HEK293 (cell line): ENCODE data around the gene PERM1.

Experiments
- CTCF ChIA-PET: fragments of 350-600 bp; formaldehyde crosslinking; extraction: SDS; loops from one replicate; lab custom pipeline; 2021; ENCODE audit warnings: antibody characterized with exemption; lab: Yijun Ruan, JAX
- POLR2A ChIA-PET: fragments of 300-600 bp; formaldehyde crosslinking; extraction: SDS; loops from one replicate; lab custom pipeline; 2020; ENCODE audit warnings: antibody characterized with exemption, inconsistent platforms; lab: Yijun Ruan, JAX
- H3K27ac ChIP-seq: fragments of 200-500 bp; sonication (Bioruptor generic); 2 replicates; pipeline ENCODE4 v1.5.1; 2014; ENCODE audit warnings: low read depth, low read length, control low read depth, inconsistent platforms; ENCODE audit errors: extremely low read depth
- H3K36me3 ChIP-seq, 2 experiments: fragments of 200-500 bp in 1 of 2; sonication (Bioruptor generic) in 1 of 2; 1 replicate in 1 of 2; 2 replicates in 1 of 2; pipeline ENCODE4 v1.5.1; 2014 to 2017; ENCODE audit warnings: inconsistent platforms in 2 of 2, low read length in 2 of 2; ENCODE audit not compliant: control insufficient read depth in 2 of 2, insufficient read depth in 1 of 2
- H3K4me1 ChIP-seq: fragments of 200-500 bp; sonication (Bioruptor generic); 2 replicates; pipeline ENCODE4 v1.5.1; 2014; ENCODE audit warnings: mild to moderate bottlenecking, low read length, inconsistent platforms; ENCODE audit not compliant: control insufficient read depth, insufficient read depth
- H3K4me3 ChIP-seq: 2 replicates; pipeline ENCODE4 v1.5.1; 2011; ENCODE audit warnings: low read depth, mild to moderate bottlenecking, control low read depth, low read length, moderate library complexity
- H3K9me3 ChIP-seq: fragments of 200-500 bp; sonication (Bioruptor generic); 2 replicates; pipeline ENCODE4 v1.5.1; 2014; ENCODE audit warnings: low read depth, low read length, inconsistent platforms; ENCODE audit not compliant: control insufficient read depth, insufficient read depth
- BCL11A ChIP-seq: fragments of 450-650 bp; formaldehyde crosslinking; IDR thresholded peaks from 2 replicates; pipeline ENCODE4 v1.5.1; 2016; ENCODE audit warnings: low read depth, missing biosample characterization, missing genetic modification characterization
- BCL11B ChIP-seq: fragments of 450-650 bp; formaldehyde crosslinking; IDR thresholded peaks from 2 replicates; pipeline ENCODE4 v1.5.1; 2016; ENCODE audit warnings: low read depth, missing biosample characterization, missing genetic modification characterization
- ELK4 ChIP-seq: IDR thresholded peaks from 2 replicates; pipeline ENCODE4 v1.6.1; 2011; ENCODE audit warnings: mild to moderate bottlenecking, low read depth, low read length, borderline replicate concordance
- IKZF3 ChIP-seq: fragments of 450-650 bp; IDR thresholded peaks from 2 replicates; pipeline ENCODE4 v1.5.0; 2018; ENCODE audit warnings: missing biosample characterization, mild to moderate bottlenecking, missing genetic modification characterization, moderate library complexity
- KLF7 ChIP-seq: fragments of 450-650 bp; formaldehyde crosslinking; IDR thresholded peaks from 2 replicates; pipeline ENCODE4 v1.5.1; 2016; ENCODE audit warnings: missing biosample characterization, missing genetic modification characterization, borderline replicate concordance
- OVOL3 ChIP-seq: fragments of 450-650 bp; formaldehyde crosslinking; IDR thresholded peaks from 2 replicates; pipeline ENCODE4 v1.5.1; 2016; ENCODE audit warnings: missing biosample characterization, missing genetic modification characterization
- RBAK ChIP-seq: fragments of 450-650 bp; formaldehyde crosslinking; IDR thresholded peaks from 2 replicates; pipeline ENCODE4 v1.5.1; 2016; ENCODE audit warnings: missing biosample characterization, missing genetic modification characterization
- SP2 ChIP-seq: fragments of 450-650 bp; formaldehyde crosslinking; IDR thresholded peaks from 2 replicates; pipeline ENCODE4 v1.5.1; 2016; ENCODE audit warnings: missing biosample characterization, missing genetic modification characterization
- TRIM28 ChIP-seq: IDR thresholded peaks from 2 replicates; pipeline ENCODE4 v1.6.1; 2011; ENCODE audit warnings: low read length, control low read depth, borderline replicate concordance
- ZBTB10 ChIP-seq: fragments of 450-650 bp; formaldehyde crosslinking; IDR thresholded peaks from 2 replicates; pipeline ENCODE4 v1.5.1; 2016; ENCODE audit warnings: missing biosample characterization, missing genetic modification characterization
- ZBTB8A ChIP-seq: fragments of 450-650 bp; formaldehyde crosslinking; IDR thresholded peaks from 2 replicates; pipeline ENCODE4 v1.5.1; 2016; ENCODE audit warnings: missing biosample characterization, missing genetic modification characterization
- ZIC2 ChIP-seq: fragments of 450-650 bp; formaldehyde crosslinking; IDR thresholded peaks from 2 replicates; pipeline ENCODE4 v1.5.1; 2016; ENCODE audit warnings: missing biosample characterization, missing genetic modification characterization
- ZNF133 ChIP-seq: fragments of 450-650 bp; formaldehyde crosslinking; IDR thresholded peaks from 2 replicates; pipeline ENCODE4 v1.5.1; 2016; ENCODE audit warnings: missing biosample characterization, missing genetic modification characterization
- ZNF302 ChIP-seq: fragments of 450-650 bp; formaldehyde crosslinking; IDR thresholded peaks from 2 replicates; pipeline ENCODE4 v1.5.1; 2016; ENCODE audit warnings: missing biosample characterization, missing genetic modification characterization, low read depth
- ZNF416 ChIP-seq: fragments of 450-650 bp; formaldehyde crosslinking; IDR thresholded peaks from 2 replicates; pipeline ENCODE4 v1.5.1; 2016; ENCODE audit warnings: missing biosample characterization, missing genetic modification characterization
- ZNF423 ChIP-seq: fragments of 450-650 bp; formaldehyde crosslinking; IDR thresholded peaks from 2 replicates; pipeline ENCODE4 v1.5.1; 2016; ENCODE audit warnings: missing biosample characterization, missing genetic modification characterization
- ZNF544 ChIP-seq: fragments of 450-650 bp; formaldehyde crosslinking; IDR thresholded peaks from 2 replicates; pipeline ENCODE4 v1.5.0; 2017; ENCODE audit warnings: missing biosample characterization, missing genetic modification characterization
- ZNF560 ChIP-seq: fragments of 450-650 bp; formaldehyde crosslinking; IDR thresholded peaks from 2 replicates; pipeline ENCODE4 v1.5.1; 2017; ENCODE audit warnings: missing biosample characterization, missing genetic modification characterization, borderline replicate concordance
- ZNF561 ChIP-seq: fragments of 450-650 bp; IDR thresholded peaks from 2 replicates; pipeline ENCODE4 v1.5.1; 2018; ENCODE audit warnings: missing biosample characterization, missing genetic modification characterization, borderline replicate concordance
- ZNF600 ChIP-seq: fragments of 450-650 bp; formaldehyde crosslinking; IDR thresholded peaks from 2 replicates; pipeline ENCODE4 v1.5.1; 2016; ENCODE audit warnings: missing biosample characterization, missing genetic modification characterization
- ZNF629 ChIP-seq: fragments of 450-650 bp; formaldehyde crosslinking; IDR thresholded peaks from 2 replicates; pipeline ENCODE4 v1.5.1; 2017; ENCODE audit warnings: missing biosample characterization, missing genetic modification characterization
- ZNF654 ChIP-seq: fragments of 450-650 bp; formaldehyde crosslinking; IDR thresholded peaks from 2 replicates; pipeline ENCODE4 v1.5.1; 2016; ENCODE audit warnings: low read depth, missing biosample characterization, missing genetic modification characterization
- ZSCAN30 ChIP-seq: fragments of 450-650 bp; IDR thresholded peaks from 2 replicates; pipeline ENCODE4 v1.5.1; 2018; ENCODE audit warnings: missing biosample characterization, mild to moderate bottlenecking, missing genetic modification characterization, moderate library complexity
- TF ChIP-seq, protein P1 (sequence below): fragments of 450-650 bp; formaldehyde crosslinking; IDR thresholded peaks from 2 replicates; pipeline ENCODE4 v1.5.1; 2016; ENCODE audit warnings: missing biosample characterization, missing genetic modification characterization
- TF ChIP-seq, protein P2 (sequence below): fragments of 450-650 bp; formaldehyde crosslinking; IDR thresholded peaks from 2 replicates; pipeline ENCODE4 v1.5.1; 2016; ENCODE audit warnings: missing biosample characterization, missing genetic modification characterization
- TF ChIP-seq, protein P3 (sequence below): fragments of 450-650 bp; formaldehyde crosslinking; IDR thresholded peaks from 2 replicates; pipeline ENCODE4 v1.5.1; 2017; ENCODE audit warnings: missing biosample characterization, missing genetic modification characterization

Gene PERM1

GRCh38 chr1:936348-937264 lies 45.3 kb downstream of the PERM1 start (continued):
- TF ChIP-seq ELK4 (no peak), ZNF416 (tag by site-specific recombination) (no peak), ZNF600 (tag by site-specific recombination) (peak; percentile 90), SP2 (peak; percentile 17; the same call in 1 of the 2 replicates), ZBTB10 (tag by site-specific recombination) (peak; percentile 40; the same call in 1 of the 2 replicates), BCL11A (tag by site-specific recombination) (peak; percentile 18; the same call in 1 of the 2 replicates), ZNF561 (tag by site-specific recombination) (0 out of 2 replicates have a peak, but pooled peaks have one; percentile 20), ZNF302 (no peak), ZIC2 (tag by site-specific recombination) (peak; percentile 19; the same call in 1 of the 2 replicates), BCL11B (tag by site-specific recombination) (0 out of 2 replicates have a peak, but pooled peaks have one; percentile 14), ZBTB8A (tag by site-specific recombination) (peak; percentile 35; the same call in 1 of the 2 replicates), RBAK (no peak), IKZF3 (tag by site-specific recombination) (peak; percentile 50; the same call in 1 of the 2 replicates)
- TF ChIP-seq, all 188 proteins: peak for 19

- ChIA-PET POLR2A (no interaction called here), CTCF (no interaction called here)
- Histone ChIP-seq H3K36me3 (peaks cover 0 to 31% of the 10 kb centered on the region in 2 experiments; a peak in 1 of 3 replicates), H3K9me3 (no peaks in the 10 kb centered on the region), H3K4me3 (0 out of 2 replicates have a peak overlapping the region, but pooled peaks have one; percentile 4), H3K27ac (peak overlapping the region; percentile 96), H3K4me1 (peaks cover 53% of the 10 kb centered on the region)
- no peak for TF ChIP-seq ZNF560 (tag by site-specific recombination)
- TF ChIP-seq ZNF133 (tag by site-specific recombination), result no peak
- TF ChIP-seq ZNF654 (tag by site-specific recombination), result no peak
- TF ChIP-seq, protein P1, sequence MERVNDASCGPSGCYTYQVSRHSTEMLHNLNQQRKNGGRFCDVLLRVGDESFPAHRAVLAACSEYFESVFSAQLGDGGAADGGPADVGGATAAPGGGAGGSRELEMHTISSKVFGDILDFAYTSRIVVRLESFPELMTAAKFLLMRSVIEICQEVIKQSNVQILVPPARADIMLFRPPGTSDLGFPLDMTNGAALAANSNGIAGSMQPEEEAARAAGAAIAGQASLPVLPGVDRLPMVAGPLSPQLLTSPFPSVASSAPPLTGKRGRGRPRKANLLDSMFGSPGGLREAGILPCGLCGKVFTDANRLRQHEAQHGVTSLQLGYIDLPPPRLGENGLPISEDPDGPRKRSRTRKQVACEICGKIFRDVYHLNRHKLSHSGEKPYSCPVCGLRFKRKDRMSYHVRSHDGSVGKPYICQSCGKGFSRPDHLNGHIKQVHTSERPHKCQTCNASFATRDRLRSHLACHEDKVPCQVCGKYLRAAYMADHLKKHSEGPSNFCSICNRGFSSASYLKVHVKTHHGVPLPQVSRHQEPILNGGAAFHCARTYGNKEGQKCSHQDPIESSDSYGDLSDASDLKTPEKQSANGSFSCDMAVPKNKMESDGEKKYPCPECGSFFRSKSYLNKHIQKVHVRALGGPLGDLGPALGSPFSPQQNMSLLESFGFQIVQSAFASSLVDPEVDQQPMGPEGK (tag by site-specific recombination), result peak; percentile 96
- TF ChIP-seq ZNF423 (tag by site-specific recombination), result peak; percentile 94
- peak; percentile 86 for TF ChIP-seq ZSCAN30 (tag by site-specific recombination)
- TF ChIP-seq ZNF302, result no peak
- 0 out of 2 replicates have a peak, but pooled peaks have one; percentile 12 for TF ChIP-seq OVOL3
- TF ChIP-seq, protein P2, sequence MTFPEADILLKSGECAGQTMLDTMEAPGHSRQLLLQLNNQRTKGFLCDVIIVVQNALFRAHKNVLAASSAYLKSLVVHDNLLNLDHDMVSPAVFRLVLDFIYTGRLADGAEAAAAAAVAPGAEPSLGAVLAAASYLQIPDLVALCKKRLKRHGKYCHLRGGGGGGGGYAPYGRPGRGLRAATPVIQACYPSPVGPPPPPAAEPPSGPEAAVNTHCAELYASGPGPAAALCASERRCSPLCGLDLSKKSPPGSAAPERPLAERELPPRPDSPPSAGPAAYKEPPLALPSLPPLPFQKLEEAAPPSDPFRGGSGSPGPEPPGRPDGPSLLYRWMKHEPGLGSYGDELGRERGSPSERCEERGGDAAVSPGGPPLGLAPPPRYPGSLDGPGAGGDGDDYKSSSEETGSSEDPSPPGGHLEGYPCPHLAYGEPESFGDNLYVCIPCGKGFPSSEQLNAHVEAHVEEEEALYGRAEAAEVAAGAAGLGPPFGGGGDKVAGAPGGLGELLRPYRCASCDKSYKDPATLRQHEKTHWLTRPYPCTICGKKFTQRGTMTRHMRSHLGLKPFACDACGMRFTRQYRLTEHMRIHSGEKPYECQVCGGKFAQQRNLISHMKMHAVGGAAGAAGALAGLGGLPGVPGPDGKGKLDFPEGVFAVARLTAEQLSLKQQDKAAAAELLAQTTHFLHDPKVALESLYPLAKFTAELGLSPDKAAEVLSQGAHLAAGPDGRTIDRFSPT, result peak; percentile 90
- peak; percentile 86 for TF ChIP-seq KLF7 (tag by site-specific recombination)
- peak; percentile 48; the same call in 1 of the 2 replicates for TF ChIP-seq ZNF629 (tag by site-specific recombination)
- no peak for TF ChIP-seq ZNF544 (tag by site-specific recombination)
- TF ChIP-seq TRIM28, result peak; percentile 38; the same call in 1 of the 2 replicates
- TF ChIP-seq, protein P3, sequence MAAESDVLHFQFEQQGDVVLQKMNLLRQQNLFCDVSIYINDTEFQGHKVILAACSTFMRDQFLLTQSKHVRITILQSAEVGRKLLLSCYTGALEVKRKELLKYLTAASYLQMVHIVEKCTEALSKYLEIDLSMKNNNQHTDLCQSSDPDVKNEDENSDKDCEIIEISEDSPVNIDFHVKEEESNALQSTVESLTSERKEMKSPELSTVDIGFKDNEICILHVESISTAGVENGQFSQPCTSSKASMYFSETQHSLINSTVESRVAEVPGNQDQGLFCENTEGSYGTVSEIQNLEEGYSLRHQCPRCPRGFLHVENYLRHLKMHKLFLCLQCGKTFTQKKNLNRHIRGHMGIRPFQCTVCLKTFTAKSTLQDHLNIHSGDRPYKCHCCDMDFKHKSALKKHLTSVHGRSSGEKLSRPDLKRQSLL, result 0 out of 2 replicates have a peak, but pooled peaks have one; percentile 3
- peak; percentile 93 for TF ChIP-seq ZIC2 (tag by site-specific recombination)
These were observed 46.1 kb downstream of the PERM1 start for GRCh38 chr1:935751-936231.
